ENCODE measurements around the gene C5orf52.
"Not testable (repeated sequence)": the region's sequence is repeated elsewhere in the genome, so short reads cannot be mapped to it uniquely, and the experiment has no call there.

DNA sequence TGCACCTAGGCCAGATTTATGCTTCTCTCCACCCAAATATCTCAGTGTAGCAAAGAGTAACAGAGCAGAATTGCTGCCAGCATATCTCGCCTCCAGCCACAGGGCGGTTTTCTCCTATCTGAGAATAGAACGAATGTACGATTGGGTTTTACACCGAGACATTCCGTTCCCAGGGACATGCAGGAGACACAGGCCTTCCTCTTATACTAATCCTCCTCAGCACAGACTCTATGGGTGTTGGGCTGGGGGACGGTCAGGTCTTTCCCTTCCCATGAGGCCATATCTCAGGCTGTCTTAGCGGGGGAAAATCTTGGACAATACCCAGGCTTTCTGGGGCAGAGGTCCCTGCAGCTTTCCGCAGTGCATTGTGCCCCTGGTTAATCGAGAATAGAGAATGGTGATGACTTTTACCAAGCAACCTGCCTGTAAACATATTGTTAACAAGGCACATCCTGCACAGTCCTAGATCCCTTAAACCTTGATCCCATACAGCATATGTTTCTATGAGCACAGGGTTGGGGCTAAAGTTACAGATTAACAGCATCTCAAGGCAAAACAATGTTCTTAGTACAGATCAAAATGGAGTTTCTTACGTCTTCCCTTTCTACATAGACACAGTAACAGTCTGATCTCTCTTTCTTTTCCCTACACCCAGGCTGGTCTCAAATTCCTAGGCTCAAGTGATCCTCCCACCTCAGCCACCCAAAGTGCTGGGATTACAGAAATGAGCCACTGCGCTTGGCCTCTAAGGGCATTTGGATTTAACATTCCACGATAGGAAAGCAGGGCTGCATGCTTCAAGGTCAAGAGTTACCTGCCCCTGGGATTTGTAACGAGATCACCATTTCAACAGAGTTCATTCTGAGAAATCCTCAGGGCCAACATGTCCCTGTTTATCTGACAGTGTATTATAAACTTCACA, 15.2 kb downstream of the C5orf52 start:
- not testable (repeated sequence) for TF ChIP-seq CTCF, POLR2AphosphoS5, POLR2A (IDR thresholded peaks at IDR 0.05)
